Ishikawa (cell line): ENCODE data around the gene PRKCE.

ENCODE experiments used
- CEBPB ChIP-seq: IDR thresholded peaks from 2 replicates; pipeline ENCODE4 v1.6.1; 2012
- EP300 ChIP-seq: IDR thresholded peaks from 2 replicates; pipeline ENCODE4 v1.6.1; 2012; ENCODE audit warnings: borderline replicate concordance
- FOXM1 ChIP-seq: IDR thresholded peaks from 2 replicates; pipeline ENCODE4 v1.6.1; 2012; ENCODE audit warnings: low read depth, borderline replicate concordance
- MAX ChIP-seq: IDR thresholded peaks from 2 replicates; pipeline ENCODE4 v1.6.1; 2012
- RAD21 ChIP-seq: IDR thresholded peaks from 2 replicates; pipeline ENCODE4 v1.6.1; 2012; ENCODE audit warnings: low read depth
- REST ChIP-seq: IDR thresholded peaks from 2 replicates; pipeline ENCODE4 v1.6.1; 2012; ENCODE audit warnings: low read depth, mild to moderate bottlenecking
- TAF1 ChIP-seq: IDR thresholded peaks from 2 replicates; pipeline ENCODE4 v1.6.1; 2012; ENCODE audit warnings: low read depth, mild to moderate bottlenecking
- TCF12 ChIP-seq: IDR thresholded peaks from 2 replicates; pipeline ENCODE4 v1.6.1; 2012; ENCODE audit warnings: low read depth
- TF ChIP-seq, protein P1 (sequence below): IDR thresholded peaks from 2 replicates; pipeline ENCODE4 v1.6.1; 2012

DNA sequence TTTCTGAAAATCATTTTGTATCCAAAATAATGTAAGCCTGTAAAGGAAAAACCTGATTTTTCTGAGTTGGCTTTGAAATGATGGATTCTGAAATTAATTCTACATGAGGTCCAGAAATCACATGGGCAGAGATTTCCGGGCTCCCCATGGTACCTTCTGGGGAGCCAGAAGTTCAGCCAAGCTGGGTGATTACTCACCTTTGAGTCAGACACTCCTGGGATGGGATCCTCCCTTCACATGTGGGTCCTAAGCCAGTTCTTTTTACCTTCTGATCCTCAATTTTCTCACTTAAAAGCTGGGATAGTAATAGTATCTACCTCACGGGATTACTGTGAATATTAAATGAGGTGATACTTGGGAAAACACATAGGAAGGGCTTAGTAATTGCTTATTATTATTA, 465.9 kb downstream of the PRKCE start:
- TF ChIP-seq MAX (no peak), TCF12 (no peak), EP300 (no peak), REST (no peak), TAF1 (no peak), CEBPB (no peak), RAD21 (no peak), FOXM1 (no peak)
- TF ChIP-seq, protein P1, sequence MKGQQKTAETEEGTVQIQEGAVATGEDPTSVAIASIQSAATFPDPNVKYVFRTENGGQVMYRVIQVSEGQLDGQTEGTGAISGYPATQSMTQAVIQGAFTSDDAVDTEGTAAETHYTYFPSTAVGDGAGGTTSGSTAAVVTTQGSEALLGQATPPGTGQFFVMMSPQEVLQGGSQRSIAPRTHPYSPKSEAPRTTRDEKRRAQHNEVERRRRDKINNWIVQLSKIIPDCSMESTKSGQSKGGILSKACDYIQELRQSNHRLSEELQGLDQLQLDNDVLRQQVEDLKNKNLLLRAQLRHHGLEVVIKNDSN: peak; percentile 54; the same call in 1 of the 2 replicates
